K562 (cell line): ENCODE measurements around the gene ENTREP3. TPM values are rescaled to one million over a fixed set of nuclear protein-coding genes. Genes with fewer than 3 reads are reported as not detected.
A peak's percentile ranks its signal among the peaks of the same experiment; 100 is the strongest.

Experiments used
- CBX1 ChIP-seq: sonication (generic); IDR thresholded peaks from 2 replicates; pipeline ENCODE4 v1.6.1; 2016; ENCODE audit warnings: antibody characterized with exemption, low read depth, mild to moderate bottlenecking
- CEBPB ChIP-seq: fragments of 450-650 bp; IDR thresholded peaks from 2 replicates; pipeline ENCODE4 v1.6.1; 2016; ENCODE audit warnings: missing genetic modification characterization, missing compliant biosample characterization
- CHCHD3 ChIP-seq: fragments of 250-450 bp; sonication (Bioruptor Pico); IDR thresholded peaks from 2 replicates; pipeline ENCODE4 v2.1.2; 2022; ENCODE audit warnings: mild to moderate bottlenecking
- HOXB6 ChIP-seq: fragments of 250-450 bp; sonication (Bioruptor Pico); IDR thresholded peaks from 2 replicates; pipeline ENCODE4 v1.5.1; 2022; ENCODE audit warnings: mild to moderate bottlenecking, borderline replicate concordance
- ILF3 ChIP-seq: fragments of 450-650 bp; IDR thresholded peaks from 2 replicates; pipeline ENCODE4 v1.6.1; 2018; ENCODE audit warnings: antibody characterized with exemption, mild to moderate bottlenecking, moderate library complexity, borderline replicate concordance
- NFE2 ChIP-seq: IDR thresholded peaks from 2 replicates; pipeline ENCODE4 v1.6.1; 2014; ENCODE audit warnings: antibody characterized with exemption, low read depth
- PREB ChIP-seq: sonication (generic); formaldehyde crosslinking; IDR thresholded peaks from 2 replicates; pipeline ENCODE4 v1.8.1; 2023; ENCODE audit warnings: mild to moderate bottlenecking, missing genetic modification reagents
- RBM34 ChIP-seq: fragments of 200-400 bp; formaldehyde crosslinking; IDR thresholded peaks from 2 replicates; pipeline ENCODE4 v1.6.1; 2018; ENCODE audit warnings: low read length, borderline replicate concordance; ENCODE audit not compliant: insufficient read depth
- TBL1XR1 ChIP-seq, 2 experiments: IDR thresholded peaks; 2 replicates each; pipeline ENCODE4 v1.6.1; 2012; ENCODE audit warnings: improper control_type of control experiment in 2 of 2, low read length in 2 of 2, mild to moderate bottlenecking in 1 of 2
- TFE3 ChIP-seq: fragments of 450-650 bp; formaldehyde crosslinking; IDR thresholded peaks from 2 replicates; pipeline ENCODE4 v1.4.0; 2020; ENCODE audit warnings: mild to moderate bottlenecking, mixed read lengths
- ZNF197 ChIP-seq: fragments of 200-800 bp; sonication (Bioruptor generic); IDR thresholded peaks from 2 replicates; pipeline ENCODE4 v1.6.1; 2016; ENCODE audit warnings: low read depth, missing genetic modification characterization, missing compliant biosample characterization
- ZNF696 ChIP-seq: fragments of 250-450 bp; sonication (Bioruptor Pico); conservative IDR thresholded peaks from 2 replicates; pipeline ENCODE4 v1.4.0; 2020; ENCODE audit warnings: mild to moderate bottlenecking, moderate library complexity
- ZSCAN29 ChIP-seq: fragments of 450-650 bp; IDR thresholded peaks from 2 replicates; pipeline ENCODE4 v1.6.1; 2017
- polyA plus RNA-seq, 8 experiments: library from polyadenylated mRNA; depleted of rRNA in 4 of 8; stranded (reverse) in 5 of 8; unstranded in 3 of 8; fragments of >200 nt; fragmentation: Nextera tagmentation in 2 of 8; fragmentation: Illumina TruSeq in 1 of 8; extraction: Ambion mirVana in 2 of 8; extraction: Trizol in 1 of 8; gene quantifications; 2 replicates each; pipeline versions ENCODE4 v1.2.1 to v1.2.3, GENCODE V29; 2011 to 2014; ENCODE audit warnings: inconsistent platforms in 1 of 8, missing spikeins in 1 of 8
- total RNA-seq, 7 experiments: library from RNA; depleted of rRNA in 6 of 7; stranded (reverse); fragments of >200 nt in 6 of 7; fragmentation: Illumina TruSeq in 2 of 7; extraction: Trizol in 2 of 7; gene quantifications; 2 replicates each; pipeline versions ENCODE4 v1.2.1 to v1.2.3, GENCODE V29; 2011 to 2021; ENCODE audit warnings: low replicate concordance in 1 of 7
- TF ChIP-seq, protein P1 (sequence below): fragments of 450-650 bp; IDR thresholded peaks from 2 replicates; pipeline ENCODE4 v1.6.1; 2016; ENCODE audit warnings: low read depth

Gene ENTREP3
- total and polyA plus RNA-seq, 9 of the 15 experiments (the other 6 are each of a cell fraction or from before 2014, with no cell fraction given): 1.9 to 41.8 (median 5.9) TPM

DNA sequence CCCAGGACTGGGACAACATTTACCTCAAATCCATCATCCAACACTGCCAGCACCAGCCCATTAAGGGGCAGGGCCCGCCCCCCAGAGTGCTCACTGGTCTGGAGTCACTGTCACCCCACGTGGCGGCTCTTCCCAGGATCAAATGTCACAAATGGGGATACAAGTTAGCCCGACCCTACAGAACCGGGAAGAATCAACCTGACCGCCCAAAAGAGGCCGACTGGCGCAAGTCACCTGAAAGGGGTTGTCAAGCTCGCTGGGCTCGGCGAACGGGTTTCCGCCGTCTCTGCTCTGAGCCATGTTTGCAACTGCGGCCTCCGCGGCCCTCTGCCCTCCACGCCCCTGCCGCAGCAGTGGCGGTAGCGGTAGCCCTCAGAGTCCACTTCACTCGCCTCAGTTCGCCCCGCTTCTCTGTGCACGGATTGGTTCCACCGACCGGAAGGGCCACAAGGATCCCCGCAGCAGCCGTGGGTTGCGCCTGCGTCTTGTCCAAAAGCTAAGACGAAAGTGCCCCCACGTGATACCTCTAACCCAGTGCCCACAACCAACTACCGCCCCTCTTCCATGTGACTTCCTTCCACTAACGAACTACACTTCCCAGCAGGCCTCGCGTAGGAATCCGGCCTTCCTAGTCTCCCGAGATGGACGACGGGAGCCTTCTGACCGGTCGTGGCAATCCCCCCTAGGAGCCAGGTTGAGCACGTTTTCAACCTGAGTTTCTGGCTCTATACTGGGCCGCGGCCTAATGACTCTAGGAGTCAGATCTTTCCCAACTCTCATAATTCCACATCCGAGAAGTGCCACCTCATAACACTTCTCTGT lies 6.8 kb upstream of the ENTREP3 start, which contains the start of gene SCAMP3 (continued):
- TF ChIP-seq TFE3 (CRISPR knock-in tag) (peak; percentile 88), CEBPB (tag) (no peak), PREB (CRISPR knock-in tag) (peak; percentile 98), HOXB6 (CRISPR knock-in tag) (peak; percentile 70; the same call in 1 of the 2 replicates), CHCHD3 (no peak; the same call in 1 of the 2 replicates), ZSCAN29 (no peak), ZNF197 (CRISPR knock-in tag) (no peak), RBM34 (no peak), ZNF696 (CRISPR knock-in tag) (no peak; the same call in 1 of the 2 replicates), ILF3 (peak; percentile 68; the same call in 1 of the 2 replicates), NFE2 (no peak), TBL1XR1 (IDR thresholded peaks at IDR 0.05; ENCODE audit: low read length in 2 of 2) (no peak), CBX1 (no peak; the same call in 1 of the 2 replicates)
- TF ChIP-seq, protein P1, sequence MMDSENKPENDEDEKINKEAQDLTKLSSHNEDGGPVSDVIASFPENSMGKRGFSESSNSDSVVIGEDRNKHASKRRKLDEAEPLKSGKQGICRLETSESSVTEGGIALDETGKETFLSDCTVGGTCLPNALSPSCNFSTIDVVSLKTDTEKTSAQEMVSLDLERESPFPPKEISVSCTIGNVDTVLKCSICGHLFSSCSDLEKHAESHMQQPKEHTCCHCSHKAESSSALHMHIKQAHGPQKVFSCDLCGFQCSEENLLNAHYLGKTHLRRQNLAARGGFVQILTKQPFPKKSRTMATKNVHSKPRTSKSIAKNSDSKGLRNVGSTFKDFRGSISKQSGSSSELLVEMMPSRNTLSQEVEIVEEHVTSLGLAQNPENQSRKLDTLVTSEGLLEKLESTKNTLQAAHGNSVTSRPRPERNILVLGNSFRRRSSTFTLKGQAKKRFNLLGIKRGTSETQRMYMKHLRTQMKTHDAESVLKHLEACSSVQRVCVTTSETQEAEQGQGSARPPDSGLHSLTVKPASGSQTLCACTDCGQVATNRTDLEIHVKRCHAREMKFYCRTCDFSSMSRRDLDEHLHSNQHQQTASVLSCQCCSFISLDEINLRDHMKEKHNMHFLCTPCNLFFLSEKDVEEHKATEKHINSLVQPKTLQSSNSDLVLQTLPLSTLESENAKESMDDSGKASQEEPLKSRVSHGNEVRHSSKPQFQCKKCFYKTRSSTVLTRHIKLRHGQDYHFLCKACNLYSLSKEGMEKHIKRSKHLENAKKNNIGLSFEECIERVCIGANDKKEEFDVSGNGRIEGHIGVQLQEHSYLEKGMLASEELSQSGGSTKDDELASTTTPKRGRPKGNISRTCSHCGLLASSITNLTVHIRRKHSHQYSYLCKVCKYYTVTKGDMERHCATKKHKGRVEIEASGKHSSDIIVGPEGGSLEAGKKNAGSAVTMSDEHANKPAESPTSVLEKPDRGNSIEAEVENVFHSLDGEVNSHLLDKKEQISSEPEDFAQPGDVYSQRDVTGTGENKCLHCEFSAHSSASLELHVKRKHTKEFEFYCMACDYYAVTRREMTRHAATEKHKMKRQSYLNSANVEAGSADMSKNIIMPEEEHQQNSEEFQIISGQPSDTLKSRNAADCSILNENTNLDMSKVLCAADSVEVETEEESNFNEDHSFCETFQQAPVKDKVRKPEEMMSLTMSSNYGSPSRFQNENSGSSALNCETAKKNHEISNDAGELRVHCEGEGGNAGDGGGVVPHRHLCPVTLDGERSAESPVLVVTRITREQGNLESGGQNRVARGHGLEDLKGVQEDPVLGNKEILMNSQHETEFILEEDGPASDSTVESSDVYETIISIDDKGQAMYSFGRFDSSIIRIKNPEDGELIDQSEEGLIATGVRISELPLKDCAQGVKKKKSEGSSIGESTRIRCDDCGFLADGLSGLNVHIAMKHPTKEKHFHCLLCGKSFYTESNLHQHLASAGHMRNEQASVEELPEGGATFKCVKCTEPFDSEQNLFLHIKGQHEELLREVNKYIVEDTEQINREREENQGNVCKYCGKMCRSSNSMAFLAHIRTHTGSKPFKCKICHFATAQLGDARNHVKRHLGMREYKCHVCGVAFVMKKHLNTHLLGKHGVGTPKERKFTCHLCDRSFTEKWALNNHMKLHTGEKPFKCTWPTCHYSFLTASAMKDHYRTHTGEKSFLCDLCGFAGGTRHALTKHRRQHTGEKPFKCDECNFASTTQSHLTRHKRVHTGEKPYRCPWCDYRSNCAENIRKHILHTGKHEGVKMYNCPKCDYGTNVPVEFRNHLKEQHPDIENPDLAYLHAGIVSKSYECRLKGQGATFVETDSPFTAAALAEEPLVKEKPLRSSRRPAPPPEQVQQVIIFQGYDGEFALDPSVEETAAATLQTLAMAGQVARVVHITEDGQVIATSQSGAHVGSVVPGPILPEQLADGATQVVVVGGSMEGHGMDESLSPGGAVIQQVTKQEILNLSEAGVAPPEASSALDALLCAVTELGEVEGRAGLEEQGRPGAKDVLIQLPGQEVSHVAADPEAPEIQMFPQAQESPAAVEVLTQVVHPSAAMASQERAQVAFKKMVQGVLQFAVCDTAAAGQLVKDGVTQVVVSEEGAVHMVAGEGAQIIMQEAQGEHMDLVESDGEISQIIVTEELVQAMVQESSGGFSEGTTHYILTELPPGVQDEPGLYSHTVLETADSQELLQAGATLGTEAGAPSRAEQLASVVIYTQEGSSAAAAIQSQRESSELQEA: no peak
